K562 (cell line): ENCODE data around the gene QRFP.

ENCODE experiments used
- CTCF ChIP-seq, 3 experiments: IDR thresholded peaks in 2 of 3; conservative IDR thresholded peaks in 1 of 3; 2 replicates each; pipeline ENCODE4 v1.5.1; 2011 to 2012; ENCODE audit warnings: low read length in 3 of 3, mild to moderate bottlenecking in 3 of 3, control low read depth in 2 of 3, improper control_type of control experiment in 1 of 3, inconsistent platforms in 1 of 3, low read depth in 1 of 3, mixed read lengths in 1 of 3, moderate library complexity in 1 of 3; ENCODE audit not compliant: insufficient read depth in 2 of 3
- DNMT1 ChIP-seq: fragments of 450-650 bp; IDR thresholded peaks from 2 replicates; pipeline ENCODE4 v1.6.1; 2016; ENCODE audit warnings: antibody characterized with exemption, mild to moderate bottlenecking
- NFATC3 ChIP-seq: fragments of 450-650 bp; IDR thresholded peaks from 2 replicates; pipeline ENCODE4 v1.6.1; 2017; ENCODE audit warnings: mild to moderate bottlenecking
- NR4A1 ChIP-seq, 2 experiments: fragments of 250-450 bp in 1 of 2; fragments of 450-650 bp in 1 of 2; sonication (Bioruptor Pico) in 1 of 2; IDR thresholded peaks; 2 replicates each; pipeline versions ENCODE4 v1.4.0 to v1.6.1; 2016 to 2020; ENCODE audit warnings: mild to moderate bottlenecking in 2 of 2, missing compliant biosample characterization in 1 of 2, missing genetic modification characterization in 1 of 2, moderate library complexity in 1 of 2
- PURB ChIP-seq: sonication (generic); formaldehyde crosslinking; IDR thresholded peaks from 2 replicates; pipeline ENCODE4 v1.9.0; 2021; ENCODE audit warnings: low read depth, mild to moderate bottlenecking, missing genetic modification reagents
- SPI1 ChIP-seq: IDR thresholded peaks from 2 replicates; pipeline ENCODE4 v1.6.1; 2011; ENCODE audit warnings: low read depth, low read length, control low read depth, borderline replicate concordance
- YY1 ChIP-seq, 3 experiments: IDR thresholded peaks; 2 replicates each; pipeline ENCODE4 v1.6.1; 2011; ENCODE audit warnings: low read length in 2 of 3, mild to moderate bottlenecking in 2 of 3, moderate library complexity in 2 of 3, borderline replicate concordance in 1 of 3, control low read depth in 1 of 3, low read depth in 1 of 3; ENCODE audit not compliant: insufficient read depth in 3 of 3, insufficient replicate concordance in 2 of 3, control insufficient read depth in 1 of 3, insufficient read length in 1 of 3; ENCODE audit errors: extremely low read depth in 1 of 3
- ZNF175 ChIP-seq: fragments of 200-800 bp; sonication (Bioruptor generic); IDR thresholded peaks from 2 replicates; pipeline ENCODE4 v1.6.1; 2016; ENCODE audit warnings: low read depth, mild to moderate bottlenecking, missing genetic modification characterization, missing compliant biosample characterization
- ZNF197 ChIP-seq: fragments of 200-800 bp; sonication (Bioruptor generic); IDR thresholded peaks from 2 replicates; pipeline ENCODE4 v1.6.1; 2016; ENCODE audit warnings: low read depth, missing genetic modification characterization, missing compliant biosample characterization
- ZNF780A ChIP-seq: fragments of 250-450 bp; sonication (Bioruptor Pico); IDR thresholded peaks from 2 replicates; pipeline ENCODE4 v1.5.0; 2021; ENCODE audit warnings: mild to moderate bottlenecking
- TF ChIP-seq, protein P1 (sequence below): fragments of 450-650 bp; IDR thresholded peaks from 2 replicates; pipeline ENCODE4 v1.6.1; 2016; ENCODE audit warnings: antibody characterized with exemption

DNA sequence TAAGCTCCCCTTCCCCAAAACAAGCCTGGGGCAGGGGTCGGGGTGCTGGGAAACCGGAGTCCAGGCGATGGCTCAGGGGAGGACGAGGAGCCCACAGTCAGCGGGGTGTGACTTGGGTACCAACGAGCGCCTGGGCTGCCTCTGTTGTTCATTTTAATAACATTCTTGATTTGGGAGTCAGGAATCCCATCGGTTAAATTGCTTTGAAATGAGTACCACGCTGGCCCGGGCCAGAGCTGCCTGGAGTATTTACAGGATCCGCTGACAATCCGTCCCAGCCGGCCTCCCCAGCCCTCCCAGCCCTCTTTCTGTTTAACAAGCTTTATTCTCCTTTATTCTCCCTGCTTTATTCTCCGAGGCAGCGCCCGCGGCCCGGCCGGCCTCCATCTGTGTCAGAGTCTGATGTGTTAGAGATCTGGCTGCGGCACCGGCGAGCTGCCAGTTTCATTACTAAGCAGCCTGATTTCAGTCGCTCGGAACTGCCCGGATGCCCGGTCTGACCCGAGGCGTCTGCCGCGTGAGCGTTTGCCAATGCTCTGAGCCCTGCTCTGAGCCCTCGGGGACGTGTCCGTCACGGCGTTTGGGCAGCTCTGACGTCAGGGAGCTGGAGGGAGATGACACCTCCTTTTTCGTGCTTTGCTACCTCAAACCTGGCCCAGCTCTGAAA is 16.5 kb upstream of the QRFP start:
- TF ChIP-seq SPI1 (no peak), NFATC3 (no peak), CTCF (IDR thresholded peaks at IDR 0.05 in 2 of 3, conservative IDR thresholded peaks at IDR 0.05 in 1 of 3; ENCODE audit: insufficient read depth in 2 of 3, low read depth in 1 of 3, low read length in 3 of 3) (peak in 1 of 3 experiments; percentile 4; a peak in 1 of 6 replicates), NR4A1 (CRISPR knock-in tag; IDR thresholded peaks at IDR 0.05) (no peak), NR4A1 (tag; IDR thresholded peaks at IDR 0.05) (no peak), PURB (CRISPR knock-in tag) (no peak), ZNF175 (CRISPR knock-in tag) (no peak), ZNF780A (CRISPR knock-in tag) (no peak), ZNF197 (CRISPR knock-in tag) (no peak), YY1 (IDR thresholded peaks at IDR 0.05; ENCODE audit: borderline replicate concordance in 1 of 3, control insufficient read depth in 1 of 3, extremely low read depth in 1 of 3, insufficient read depth in 3 of 3, insufficient read length in 1 of 3, insufficient replicate concordance in 2 of 3, low read depth in 1 of 3, low read length in 2 of 3) (no peak), DNMT1 (no peak)
- TF ChIP-seq, protein P1, sequence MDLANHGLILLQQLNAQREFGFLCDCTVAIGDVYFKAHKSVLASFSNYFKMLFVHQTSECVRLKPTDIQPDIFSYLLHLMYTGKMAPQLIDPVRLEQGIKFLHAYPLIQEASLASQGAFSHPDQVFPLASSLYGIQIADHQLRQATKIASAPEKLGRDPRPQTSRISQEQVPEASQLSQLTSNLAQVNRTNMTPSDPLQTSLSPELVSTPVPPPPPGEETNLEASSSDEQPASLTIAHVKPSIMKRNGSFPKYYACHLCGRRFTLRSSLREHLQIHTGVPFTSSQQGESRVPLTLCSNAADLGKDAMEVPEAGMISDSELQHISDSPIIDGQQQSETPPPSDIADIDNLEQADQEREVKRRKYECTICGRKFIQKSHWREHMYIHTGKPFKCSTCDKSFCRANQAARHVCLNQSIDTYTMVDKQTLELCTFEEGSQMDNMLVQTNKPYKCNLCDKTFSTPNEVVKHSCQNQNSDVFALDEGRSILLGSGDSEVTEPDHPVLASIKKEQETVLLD = no peak
